H1 (cell line): Measurements from ENCODE around the gene FBXW8. TPM values are rescaled to one million over a fixed set of nuclear protein-coding genes. Genes with fewer than 3 reads are reported as not detected.

Experiments used
- BRCA1 ChIP-seq: IDR thresholded peaks from 2 replicates; pipeline ENCODE4 v1.6.1; 2012; ENCODE audit warnings: low read depth, low read length, improper control_type of control experiment
- JUND ChIP-seq: IDR thresholded peaks from 2 replicates; pipeline ENCODE4 v1.6.1; 2011; ENCODE audit warnings: mild to moderate bottlenecking, improper control_type of control experiment, low read length
- KDM5A ChIP-seq: fragments of 200-600 bp; IDR thresholded peaks from 2 replicates; pipeline ENCODE4 v1.7.1; 2012; ENCODE audit warnings: mild to moderate bottlenecking, low read length, inconsistent platforms, mixed read lengths
- POU5F1 ChIP-seq: IDR thresholded peaks from 2 replicates; pipeline ENCODE4 v1.6.1; 2011; ENCODE audit warnings: low read depth, mild to moderate bottlenecking, low read length, moderate library complexity
- RNF2 ChIP-seq: fragments of 200-900, 300-1000 bp; sonication (generic); IDR thresholded peaks from 2 replicates; pipeline ENCODE4 v1.7.1; 2016; ENCODE audit warnings: borderline replicate concordance, low read depth, mild to moderate bottlenecking, antibody characterized with exemption, low read length; ENCODE audit not compliant: poor library complexity, severe bottlenecking; ENCODE audit errors: missing control alignments
- polyA plus RNA-seq, 7 experiments: library from polyadenylated mRNA; depleted of rRNA in 3 of 7; stranded (reverse) in 5 of 7; unstranded in 2 of 7; fragments of >200 nt in 5 of 7; fragments of 200-250 nt in 2 of 7; gene quantifications; 1 replicate in 5 of 7; 2 replicates in 1 of 7; 4 replicates in 1 of 7; pipeline versions ENCODE4 v1.2.1 to v1.2.3, GENCODE V29; 2011 to 2013; ENCODE audit warnings: missing spikeins in 2 of 7, mixed read lengths in 2 of 7
- total RNA-seq: library from RNA; stranded (reverse); fragmentation: NEBNext Ultra II Directional; extraction: Animal tissue kit (Norgen Biotek cat#: 25700); gene quantifications from 2 replicates; pipeline ENCODE4 v1.2.1, GENCODE V29; 2021

The FBXW8 gene
- total and polyA plus RNA-seq, 2 of the 8 experiments (the other 6 are each of a cell fraction or from before 2014, with no cell fraction given): 15.8 to 16.0 TPM

DNA sequence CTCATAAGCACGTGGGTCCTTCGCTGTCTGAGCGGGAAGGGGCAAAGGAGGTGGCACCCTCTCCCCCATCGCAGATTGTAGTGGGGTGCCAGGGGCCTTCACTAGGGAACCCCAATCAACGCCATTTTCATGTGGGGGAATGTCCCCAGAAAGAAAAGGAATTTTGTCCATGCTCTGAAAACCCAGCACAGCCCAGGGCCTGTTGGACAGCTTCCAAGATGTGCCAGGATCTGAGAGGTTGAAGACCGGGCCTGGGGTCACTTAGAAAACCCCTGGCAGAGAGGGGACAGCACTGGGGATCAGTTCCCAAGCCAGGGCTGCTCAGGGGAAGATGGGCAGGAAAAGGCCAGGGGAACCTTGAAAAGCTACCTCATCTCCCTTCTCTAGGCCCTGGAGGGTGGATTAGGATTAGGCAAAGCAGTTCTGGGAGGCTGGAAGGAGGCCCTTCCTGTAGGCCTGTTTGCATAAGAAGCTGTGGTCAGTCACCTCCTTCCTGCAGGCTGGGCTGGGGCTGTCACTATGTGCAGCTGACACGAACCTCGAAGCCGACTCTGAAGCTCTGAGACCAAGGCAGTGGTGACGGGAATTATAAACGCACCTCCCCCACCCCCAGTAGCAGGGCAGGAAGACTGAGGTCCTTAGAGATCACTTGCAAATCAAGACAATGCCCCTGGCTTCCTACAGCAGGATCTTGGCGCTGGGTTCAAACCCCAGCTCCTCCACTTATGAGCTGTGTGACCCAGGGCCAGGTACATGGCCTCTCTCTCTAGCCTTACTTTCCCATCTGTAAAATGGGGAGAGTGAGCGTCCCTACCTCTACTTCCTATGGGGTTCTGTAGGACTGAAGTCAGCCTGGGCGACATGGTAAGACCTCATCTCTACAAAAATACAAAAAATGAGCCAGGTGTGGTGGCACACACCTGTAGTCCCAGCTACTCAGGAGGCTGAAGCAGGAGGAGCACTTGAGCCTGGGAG is 159.5 kb downstream of the FBXW8 start (continued):
- no peak for TF ChIP-seq POU5F1
- no peak for TF ChIP-seq BRCA1
- TF ChIP-seq RNF2: no peak
- TF ChIP-seq JUND: no peak
- TF ChIP-seq KDM5A: no peak
